Measurements from ENCODE around the gene LRMDA.
A peak's percentile ranks its signal among the peaks of the same experiment; 100 is the strongest.

DNA sequence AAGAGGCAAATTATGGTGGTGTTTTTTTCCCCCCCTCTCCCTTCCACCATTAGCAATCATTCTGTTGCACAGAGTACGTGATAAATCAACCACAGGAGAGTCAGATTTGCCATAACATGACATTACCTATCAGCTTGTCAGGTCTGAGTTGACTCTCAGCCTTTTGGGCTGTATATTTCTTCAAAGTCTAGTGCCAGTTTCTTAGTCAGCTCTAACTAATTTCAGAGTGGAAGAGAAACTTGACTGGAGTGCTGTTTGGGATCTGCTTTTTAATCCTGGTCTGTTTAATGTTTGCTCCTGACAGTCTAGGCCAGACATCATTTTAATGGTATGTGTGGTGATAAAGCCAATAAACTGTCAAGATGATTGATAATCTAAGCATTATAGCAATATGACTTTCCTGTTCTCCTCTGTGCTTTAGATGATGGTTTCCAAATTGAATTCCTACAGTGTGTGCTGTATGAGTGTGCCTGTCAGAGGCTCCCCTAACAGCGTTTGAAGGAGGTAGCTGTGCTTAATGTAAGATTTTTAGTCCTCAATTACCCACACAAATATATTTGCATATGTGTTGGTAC, 76.9 kb downstream of the LRMDA start:
- TF ChIP-seq, protein P1, sequence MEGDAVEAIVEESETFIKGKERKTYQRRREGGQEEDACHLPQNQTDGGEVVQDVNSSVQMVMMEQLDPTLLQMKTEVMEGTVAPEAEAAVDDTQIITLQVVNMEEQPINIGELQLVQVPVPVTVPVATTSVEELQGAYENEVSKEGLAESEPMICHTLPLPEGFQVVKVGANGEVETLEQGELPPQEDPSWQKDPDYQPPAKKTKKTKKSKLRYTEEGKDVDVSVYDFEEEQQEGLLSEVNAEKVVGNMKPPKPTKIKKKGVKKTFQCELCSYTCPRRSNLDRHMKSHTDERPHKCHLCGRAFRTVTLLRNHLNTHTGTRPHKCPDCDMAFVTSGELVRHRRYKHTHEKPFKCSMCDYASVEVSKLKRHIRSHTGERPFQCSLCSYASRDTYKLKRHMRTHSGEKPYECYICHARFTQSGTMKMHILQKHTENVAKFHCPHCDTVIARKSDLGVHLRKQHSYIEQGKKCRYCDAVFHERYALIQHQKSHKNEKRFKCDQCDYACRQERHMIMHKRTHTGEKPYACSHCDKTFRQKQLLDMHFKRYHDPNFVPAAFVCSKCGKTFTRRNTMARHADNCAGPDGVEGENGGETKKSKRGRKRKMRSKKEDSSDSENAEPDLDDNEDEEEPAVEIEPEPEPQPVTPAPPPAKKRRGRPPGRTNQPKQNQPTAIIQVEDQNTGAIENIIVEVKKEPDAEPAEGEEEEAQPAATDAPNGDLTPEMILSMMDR (IDR thresholded peaks at IDR 0.05) = no peak
- TF ChIP-seq POLR2AphosphoS5 (IDR thresholded peaks at IDR 0.05) (peak; percentile 92 to 97 (median 93)), POLR2A (IDR thresholded peaks at IDR 0.05) (no peak)

Data from transverse colon (tissue), 4 donors.